ENCODE data around the gene FIG4.

DNA sequence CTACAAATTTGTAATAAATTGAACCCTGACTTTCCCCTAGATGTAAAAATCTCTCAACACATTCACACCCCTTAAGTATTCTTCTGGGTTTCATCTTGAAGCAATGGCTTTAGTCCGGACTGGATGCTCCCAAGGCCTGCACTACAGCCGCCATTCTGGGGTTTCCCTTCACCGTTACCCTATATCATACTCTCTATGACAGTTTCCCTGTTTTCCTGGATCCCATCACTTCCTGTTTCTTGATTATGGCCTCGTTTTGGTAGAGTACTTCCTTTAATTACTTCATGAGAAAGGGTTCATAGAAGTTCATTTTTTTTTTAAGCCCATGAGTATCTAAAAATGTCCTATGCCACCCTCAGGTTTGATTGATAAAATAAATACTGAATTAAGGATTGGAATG, 11.7 kb downstream of the FIG4 start:
- TF ChIP-seq ZNF384 (IDR thresholded peaks at IDR 0.05) (no peak), SP1 (IDR thresholded peaks at IDR 0.05) (no peak), FOXK2 (IDR thresholded peaks at IDR 0.05) (no peak), HDGF (IDR thresholded peaks at IDR 0.05; ENCODE audit: borderline replicate concordance) (no peak), BHLHE40 (IDR thresholded peaks at IDR 0.05; ENCODE audit: borderline replicate concordance) (no peak), SUZ12 (IDR thresholded peaks at IDR 0.05) (no peak), NFRKB (IDR thresholded peaks at IDR 0.05) (no peak), FOXA1 (IDR thresholded peaks at IDR 0.05) (no peak), L3MBTL2 (conservative IDR thresholded peaks at IDR 0.05) (no peak)
